Globus pallidus (tissue), 1 donor: ENCODE data around the gene MAP3K5.
A peak's percentile ranks its signal among the peaks of the same experiment; 100 is the strongest.

Experiments
- DNase-seq: peaks from one replicate; pipeline ENCODE4 v3.0.0-alpha.2; 2015; ENCODE audit warnings: low spot score

MAP3K5 gene

GRCh38 chr6:136683209-136683941 lies 108.9 kb downstream of the MAP3K5 start:
- no peak for DNase-seq

- no peak for DNase-seq
These were observed 110.0 kb downstream of the MAP3K5 start for GRCh38 chr6:136682292-136682691.

- no peak for DNase-seq
These were observed 114.5 kb downstream of the MAP3K5 start for GRCh38 chr6:136677822-136678221.

GRCh38 chr6:136677344-136677743 lies 114.9 kb downstream of the MAP3K5 start:
- no peak for DNase-seq

- no peak for DNase-seq
These were observed 116.2 kb downstream of the MAP3K5 start for GRCh38 chr6:136676075-136676474.

GRCh38 chr6:136673571-136673970 lies 118.7 kb downstream of the MAP3K5 start:
- no peak for DNase-seq

GRCh38 chr6:136672144-136672543 lies 120.1 kb downstream of the MAP3K5 start:
- DNase-seq, result no peak

- DNase-seq, result no peak
These were observed 123.0 kb downstream of the MAP3K5 start for GRCh38 chr6:136669299-136669699.

GRCh38 chr6:136668571-136668970 lies 123.7 kb downstream of the MAP3K5 start:
- DNase-seq, result no peak

- DNase-seq, result no peak
These were observed 126.2 kb downstream of the MAP3K5 start for GRCh38 chr6:136666041-136666440.

- no peak for DNase-seq
These were observed 129.7 kb downstream of the MAP3K5 start for GRCh38 chr6:136662347-136663237.

GRCh38 chr6:136660727-136661126 lies 131.6 kb downstream of the MAP3K5 start:
- DNase-seq, result no peak

GRCh38 chr6:136659991-136660499 lies 132.2 kb downstream of the MAP3K5 start:
- no peak for DNase-seq

GRCh38 chr6:136658711-136659110 lies 133.6 kb downstream of the MAP3K5 start:
- DNase-seq, result no peak

GRCh38 chr6:136657666-136658065 lies 134.6 kb downstream of the MAP3K5 start:
- DNase-seq, result no peak

GRCh38 chr6:136656121-136656520 lies 136.2 kb downstream of the MAP3K5 start:
- DNase-seq, result no peak

GRCh38 chr6:136655239-136656014 lies 136.8 kb downstream of the MAP3K5 start:
- DNase-seq, result no peak

GRCh38 chr6:136654086-136654485 lies 138.2 kb downstream of the MAP3K5 start:
- no peak for DNase-seq

- no peak for DNase-seq
These were observed 139.6 kb downstream of the MAP3K5 start for GRCh38 chr6:136652656-136653055.

GRCh38 chr6:136651982-136652381 lies 140.3 kb downstream of the MAP3K5 start:
- no peak for DNase-seq

GRCh38 chr6:136647363-136647852 lies 144.9 kb downstream of the MAP3K5 start:
- no peak for DNase-seq

- DNase-seq, result peak; percentile 20
These were observed 145.9 kb downstream of the MAP3K5 start for GRCh38 chr6:136646377-136646776.
